Measurements from ENCODE around the gene MN1. TPM values are rescaled to one million over a fixed set of nuclear protein-coding genes. Genes with fewer than 3 reads are reported as not detected.

MN1 gene
- total and polyA plus RNA-seq, 2 experiments from 2014 or later, result 1.0 to 6.8 TPM

GRCh38 chr22:27772081-27772983 lies 29.2 kb downstream of the MN1 start (continued):
- no peak for TF ChIP-seq EZH2 (IDR thresholded peaks at IDR 0.05; ENCODE audit: low read depth, unreplicated experiment)
- no peak for TF ChIP-seq CREB1 (CRISPR knock-in tag; IDR thresholded peaks at IDR 0.05; ENCODE audit: low read depth)
- TF ChIP-seq, protein P1, sequence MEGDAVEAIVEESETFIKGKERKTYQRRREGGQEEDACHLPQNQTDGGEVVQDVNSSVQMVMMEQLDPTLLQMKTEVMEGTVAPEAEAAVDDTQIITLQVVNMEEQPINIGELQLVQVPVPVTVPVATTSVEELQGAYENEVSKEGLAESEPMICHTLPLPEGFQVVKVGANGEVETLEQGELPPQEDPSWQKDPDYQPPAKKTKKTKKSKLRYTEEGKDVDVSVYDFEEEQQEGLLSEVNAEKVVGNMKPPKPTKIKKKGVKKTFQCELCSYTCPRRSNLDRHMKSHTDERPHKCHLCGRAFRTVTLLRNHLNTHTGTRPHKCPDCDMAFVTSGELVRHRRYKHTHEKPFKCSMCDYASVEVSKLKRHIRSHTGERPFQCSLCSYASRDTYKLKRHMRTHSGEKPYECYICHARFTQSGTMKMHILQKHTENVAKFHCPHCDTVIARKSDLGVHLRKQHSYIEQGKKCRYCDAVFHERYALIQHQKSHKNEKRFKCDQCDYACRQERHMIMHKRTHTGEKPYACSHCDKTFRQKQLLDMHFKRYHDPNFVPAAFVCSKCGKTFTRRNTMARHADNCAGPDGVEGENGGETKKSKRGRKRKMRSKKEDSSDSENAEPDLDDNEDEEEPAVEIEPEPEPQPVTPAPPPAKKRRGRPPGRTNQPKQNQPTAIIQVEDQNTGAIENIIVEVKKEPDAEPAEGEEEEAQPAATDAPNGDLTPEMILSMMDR (conservative IDR thresholded peaks at IDR 0.05; ENCODE audit: low read depth in 2 of 2), result no peak
- no peak for TF ChIP-seq ZNF331 (CRISPR knock-in tag; IDR thresholded peaks at IDR 0.05; ENCODE audit: low read depth)
- no peak for TF ChIP-seq ETS1 (IDR thresholded peaks at IDR 0.05)

- H2AFZ ChIP-seq, result no peak overlapping the region
- Mint-ChIP-seq H3K9me3 (no peaks in the 10 kb centered on the region; the same call in 2 of the 3 replicates), H3K4me1 (peaks cover 48% of the 10 kb centered on the region), H3K27me3 (ENCODE audit: insufficient read depth, low read depth, poor library complexity) (peaks cover 6% of the 10 kb centered on the region), H3K4me3 (no peak overlapping the region), H3K36me3 (ENCODE audit: low read depth) (no peaks in the 10 kb centered on the region), H3K27ac (no peak overlapping the region)
- H3K79me2 ChIP-seq (replicated peaks; ENCODE audit: insufficient read depth), result no peaks in the 10 kb centered on the region
- peaks cover 10% of the 10 kb centered on the region; the same call in 1 of the 2 replicates for H3F3A ChIP-seq (replicated peaks; ENCODE audit: low read depth)
- H3K27ac ChIP-seq (ENCODE audit: low read depth), result no peak overlapping the region
- no peaks in the 10 kb centered on the region for H3K36me3 ChIP-seq (ENCODE audit: insufficient read depth)
- H3K4me3 ChIP-seq, result no peak overlapping the region
- peaks cover 29% of the 10 kb centered on the region for H3K4me1 ChIP-seq (ENCODE audit: insufficient read depth)
- no peaks in the 10 kb centered on the region for H3K9me2 ChIP-seq (ENCODE audit: insufficient read depth)
- H3K27me3 ChIP-seq (ENCODE audit: insufficient read depth), result no peaks in the 10 kb centered on the region
- ATAC-seq, result no peak
- H4K20me1 ChIP-seq (replicated peaks; ENCODE audit: insufficient read depth), result no peaks in the 10 kb centered on the region
- DNase-seq (ENCODE audit: low spot score), result no peak
- H3K4me2 ChIP-seq, result no peak overlapping the region
- TF ChIP-seq, protein P2, sequence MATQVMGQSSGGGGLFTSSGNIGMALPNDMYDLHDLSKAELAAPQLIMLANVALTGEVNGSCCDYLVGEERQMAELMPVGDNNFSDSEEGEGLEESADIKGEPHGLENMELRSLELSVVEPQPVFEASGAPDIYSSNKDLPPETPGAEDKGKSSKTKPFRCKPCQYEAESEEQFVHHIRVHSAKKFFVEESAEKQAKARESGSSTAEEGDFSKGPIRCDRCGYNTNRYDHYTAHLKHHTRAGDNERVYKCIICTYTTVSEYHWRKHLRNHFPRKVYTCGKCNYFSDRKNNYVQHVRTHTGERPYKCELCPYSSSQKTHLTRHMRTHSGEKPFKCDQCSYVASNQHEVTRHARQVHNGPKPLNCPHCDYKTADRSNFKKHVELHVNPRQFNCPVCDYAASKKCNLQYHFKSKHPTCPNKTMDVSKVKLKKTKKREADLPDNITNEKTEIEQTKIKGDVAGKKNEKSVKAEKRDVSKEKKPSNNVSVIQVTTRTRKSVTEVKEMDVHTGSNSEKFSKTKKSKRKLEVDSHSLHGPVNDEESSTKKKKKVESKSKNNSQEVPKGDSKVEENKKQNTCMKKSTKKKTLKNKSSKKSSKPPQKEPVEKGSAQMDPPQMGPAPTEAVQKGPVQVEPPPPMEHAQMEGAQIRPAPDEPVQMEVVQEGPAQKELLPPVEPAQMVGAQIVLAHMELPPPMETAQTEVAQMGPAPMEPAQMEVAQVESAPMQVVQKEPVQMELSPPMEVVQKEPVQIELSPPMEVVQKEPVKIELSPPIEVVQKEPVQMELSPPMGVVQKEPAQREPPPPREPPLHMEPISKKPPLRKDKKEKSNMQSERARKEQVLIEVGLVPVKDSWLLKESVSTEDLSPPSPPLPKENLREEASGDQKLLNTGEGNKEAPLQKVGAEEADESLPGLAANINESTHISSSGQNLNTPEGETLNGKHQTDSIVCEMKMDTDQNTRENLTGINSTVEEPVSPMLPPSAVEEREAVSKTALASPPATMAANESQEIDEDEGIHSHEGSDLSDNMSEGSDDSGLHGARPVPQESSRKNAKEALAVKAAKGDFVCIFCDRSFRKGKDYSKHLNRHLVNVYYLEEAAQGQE (IDR thresholded peaks at IDR 0.05; ENCODE audit: unreplicated experiment), result no peak
- TF ChIP-seq ETS1 (IDR thresholded peaks at IDR 0.05) (no peak), ZNF331 (CRISPR knock-in tag; IDR thresholded peaks at IDR 0.05; ENCODE audit: low read depth) (no peak), CREB1 (CRISPR knock-in tag; IDR thresholded peaks at IDR 0.05; ENCODE audit: low read depth) (no peak), JUNB (IDR thresholded peaks at IDR 0.05; ENCODE audit: unreplicated experiment) (no peak), NANOG (IDR thresholded peaks at IDR 0.05; ENCODE audit: borderline replicate concordance) (no peak)
- TF ChIP-seq, protein P1 (conservative IDR thresholded peaks at IDR 0.05; ENCODE audit: low read depth in 2 of 2), result no peak
Measured at GRCh38 chr22:27771637-27772036, 29.9 kb downstream of the MN1 start.
